HG02678 (cell line): ENCODE data around the gene DYSF.

Source experiments
- ATAC-seq: cut with Tn5 transposase; IDR thresholded peaks from one replicate; pipeline ENCODE4 v1.9.1; 2021; ENCODE audit warnings: mild to moderate bottlenecking, moderate library complexity; ENCODE audit not compliant: unreplicated experiment

Gene DYSF

GRCh38 chr2:71521436-71521950 is 68.1 kb downstream of the DYSF start:
- ATAC-seq: no peak

GRCh38 chr2:71524476-71524875 is 71.1 kb downstream of the DYSF start:
- ATAC-seq: no peak

GRCh38 chr2:71526141-71526540 is 72.8 kb downstream of the DYSF start:
- ATAC-seq: no peak

- ATAC-seq: no peak
Measured at GRCh38 chr2:71526975-71527374, 73.6 kb downstream of the DYSF start.

GRCh38 chr2:71528131-71528591 is 74.8 kb downstream of the DYSF start:
- no peak for ATAC-seq

GRCh38 chr2:71528749-71529148 is 75.4 kb downstream of the DYSF start:
- no peak for ATAC-seq

- ATAC-seq: no peak
Measured at GRCh38 chr2:71530211-71530610, 76.8 kb downstream of the DYSF start.

- no peak for ATAC-seq
Measured at GRCh38 chr2:71530641-71531332, 77.4 kb downstream of the DYSF start.

- no peak for ATAC-seq
Measured at GRCh38 chr2:71531522-71532047, 78.2 kb downstream of the DYSF start.

- no peak for ATAC-seq
Measured at GRCh38 chr2:71532327-71532726, 79.0 kb downstream of the DYSF start.

GRCh38 chr2:71534201-71534600 is 80.8 kb downstream of the DYSF start:
- no peak for ATAC-seq

- ATAC-seq: no peak
Measured at GRCh38 chr2:71534826-71535225, 81.5 kb downstream of the DYSF start.

GRCh38 chr2:71535526-71535925 is 82.2 kb downstream of the DYSF start:
- ATAC-seq: no peak

GRCh38 chr2:71536226-71536671 is 82.9 kb downstream of the DYSF start:
- ATAC-seq: no peak

- ATAC-seq: no peak
Measured at GRCh38 chr2:71538241-71538640, 84.9 kb downstream of the DYSF start.

- ATAC-seq: no peak
Measured at GRCh38 chr2:71538656-71539265, 85.4 kb downstream of the DYSF start.

- ATAC-seq: no peak
Measured at GRCh38 chr2:71540818-71541217, 87.5 kb downstream of the DYSF start.

- ATAC-seq: no peak
Measured at GRCh38 chr2:71544919-71545571, 91.7 kb downstream of the DYSF start.

GRCh38 chr2:71545572-71546274 is 92.4 kb downstream of the DYSF start:
- peak; percentile 66 for ATAC-seq

GRCh38 chr2:71546275-71546638 is 92.9 kb downstream of the DYSF start:
- no peak for ATAC-seq

GRCh38 chr2:71546777-71547281 is 93.5 kb downstream of the DYSF start:
- ATAC-seq: no peak
